ENCODE measurements around the gene PSD2. TPM values are rescaled to one million over a fixed set of nuclear protein-coding genes. Genes with fewer than 3 reads are reported as not detected.

The PSD2 gene
- total RNA-seq, 1 donor from 2014 or later: not detected

DNA sequence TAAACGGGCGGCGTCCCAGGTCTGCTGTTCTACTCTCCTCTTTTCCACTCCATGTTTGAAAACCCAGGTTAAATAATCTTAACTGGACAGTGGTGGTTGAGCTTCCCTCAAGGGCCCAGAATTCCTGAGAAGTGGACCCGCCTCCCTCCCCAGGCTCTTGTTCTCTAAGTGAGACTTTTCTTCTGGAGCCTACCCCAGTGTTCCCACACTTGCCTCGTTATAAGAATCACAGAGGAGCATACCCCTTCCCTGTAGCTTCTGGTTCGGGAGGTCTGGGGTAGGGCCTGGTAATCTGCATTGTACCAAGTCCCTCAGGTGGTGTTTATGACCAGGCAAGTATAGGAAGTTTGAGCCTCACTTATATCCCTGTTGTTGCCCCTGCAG, 12.0 kb downstream of the PSD2 start:
- H3K4me3 ChIP-seq (ENCODE audit: low read depth, low read length): no peak overlapping the region
- TF ChIP-seq, protein P1, sequence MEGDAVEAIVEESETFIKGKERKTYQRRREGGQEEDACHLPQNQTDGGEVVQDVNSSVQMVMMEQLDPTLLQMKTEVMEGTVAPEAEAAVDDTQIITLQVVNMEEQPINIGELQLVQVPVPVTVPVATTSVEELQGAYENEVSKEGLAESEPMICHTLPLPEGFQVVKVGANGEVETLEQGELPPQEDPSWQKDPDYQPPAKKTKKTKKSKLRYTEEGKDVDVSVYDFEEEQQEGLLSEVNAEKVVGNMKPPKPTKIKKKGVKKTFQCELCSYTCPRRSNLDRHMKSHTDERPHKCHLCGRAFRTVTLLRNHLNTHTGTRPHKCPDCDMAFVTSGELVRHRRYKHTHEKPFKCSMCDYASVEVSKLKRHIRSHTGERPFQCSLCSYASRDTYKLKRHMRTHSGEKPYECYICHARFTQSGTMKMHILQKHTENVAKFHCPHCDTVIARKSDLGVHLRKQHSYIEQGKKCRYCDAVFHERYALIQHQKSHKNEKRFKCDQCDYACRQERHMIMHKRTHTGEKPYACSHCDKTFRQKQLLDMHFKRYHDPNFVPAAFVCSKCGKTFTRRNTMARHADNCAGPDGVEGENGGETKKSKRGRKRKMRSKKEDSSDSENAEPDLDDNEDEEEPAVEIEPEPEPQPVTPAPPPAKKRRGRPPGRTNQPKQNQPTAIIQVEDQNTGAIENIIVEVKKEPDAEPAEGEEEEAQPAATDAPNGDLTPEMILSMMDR (conservative IDR thresholded peaks at IDR 0.05; ENCODE audit: low read depth, low read length): no peak
- DNase-seq (ENCODE audit: low read depth): no peak

- no peak for DNase-seq (ENCODE audit: low read depth)
- TF ChIP-seq, protein P1 (conservative IDR thresholded peaks at IDR 0.05; ENCODE audit: low read depth, low read length): no peak
- no peak overlapping the region for H3K4me3 ChIP-seq (ENCODE audit: low read depth, low read length)
These were observed 13.1 kb downstream of the PSD2 start for GRCh38 chr5:139808481-139809330.

DNA sequence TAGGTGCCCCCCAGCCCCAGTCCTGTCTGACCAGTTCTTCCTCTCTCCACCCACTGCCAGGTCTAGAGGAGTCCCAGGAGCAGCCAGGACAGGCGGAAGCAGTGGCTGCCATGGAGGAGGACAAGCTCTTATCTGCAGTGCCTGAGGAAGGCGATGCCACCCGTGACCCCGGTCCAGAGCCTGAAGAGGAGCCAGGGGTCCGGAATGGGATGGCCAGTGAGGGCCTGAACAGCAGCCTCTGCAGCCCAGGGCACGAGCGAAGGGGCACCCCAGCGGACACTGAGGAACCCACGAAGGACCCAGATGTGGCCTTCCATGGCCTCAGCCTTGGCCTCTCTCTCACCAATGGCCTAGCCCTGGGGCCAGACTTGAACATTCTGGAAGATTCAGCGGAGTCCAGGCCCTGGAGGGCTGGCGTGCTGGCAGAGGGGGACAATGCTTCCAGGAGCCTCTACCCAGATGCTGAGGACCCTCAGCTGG, 13.8 kb downstream of the PSD2 start:
- no peak overlapping the region for H3K4me3 ChIP-seq (ENCODE audit: low read depth, low read length)
- DNase-seq (ENCODE audit: low read depth): no peak
- TF ChIP-seq, protein P1 (conservative IDR thresholded peaks at IDR 0.05; ENCODE audit: low read depth, low read length): no peak

GRCh38 chr5:139810341-139811273, 15.0 kb downstream of the PSD2 start:
- DNase-seq (ENCODE audit: low read depth): no peak
- TF ChIP-seq, protein P1 (conservative IDR thresholded peaks at IDR 0.05; ENCODE audit: low read depth, low read length): no peak
- no peak overlapping the region for H3K4me3 ChIP-seq (ENCODE audit: low read depth, low read length)

DNA sequence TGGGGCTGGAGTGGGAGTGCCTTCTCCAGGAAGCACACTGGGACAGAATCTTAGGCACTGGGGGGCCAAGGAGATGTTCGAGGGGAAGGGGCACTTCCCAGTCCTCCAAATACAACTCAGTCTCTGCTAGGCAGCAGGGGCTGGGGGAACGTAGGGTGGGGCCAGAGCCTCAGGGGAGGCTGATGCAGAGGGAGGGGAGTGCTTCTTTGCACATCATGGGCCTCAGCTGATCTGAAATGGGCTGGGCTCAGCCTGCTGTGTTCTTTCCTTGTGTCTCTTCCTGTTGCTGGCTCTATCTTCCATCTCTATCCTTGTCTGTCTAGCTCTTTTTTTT, 15.6 kb downstream of the PSD2 start:
- DNase-seq (ENCODE audit: low read depth): no peak
- TF ChIP-seq, protein P1 (conservative IDR thresholded peaks at IDR 0.05; ENCODE audit: low read depth, low read length): no peak
- H3K4me3 ChIP-seq (ENCODE audit: low read depth, low read length): no peak overlapping the region

DNA sequence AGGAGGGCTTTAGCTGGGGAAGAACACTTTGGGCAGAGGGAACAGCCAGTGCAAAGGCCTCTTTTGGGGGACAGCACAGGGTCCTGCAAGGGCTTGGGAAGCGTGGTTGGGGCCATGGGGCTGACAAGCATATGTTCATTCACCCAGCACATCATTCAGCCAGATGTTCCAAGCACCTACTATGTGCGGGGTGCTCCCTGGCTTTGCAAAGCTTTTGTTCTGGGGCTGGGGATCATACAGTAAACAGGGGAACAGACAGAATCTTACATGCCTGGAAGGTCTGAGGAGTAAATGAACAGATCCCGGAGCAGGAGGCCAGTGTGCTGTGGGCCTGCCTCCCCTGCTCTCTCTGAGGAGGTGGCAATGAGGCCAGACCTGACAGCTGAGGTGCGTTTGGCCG, 16.7 kb downstream of the PSD2 start:
- no peak for DNase-seq (ENCODE audit: low read depth)
- H3K4me3 ChIP-seq (ENCODE audit: low read depth, low read length): no peak overlapping the region
- TF ChIP-seq, protein P1 (conservative IDR thresholded peaks at IDR 0.05; ENCODE audit: low read depth, low read length): no peak
